Stimulated activated CD8-positive, alpha-beta memory T cell treated with anti-CD3 and anti-CD28 coated beads, Interleukin-7, amount 100 ng/mL, for 4 hours (primary cell): ENCODE results near the gene CRTC2.
A peak's percentile ranks its signal among the peaks of the same experiment; 100 is the strongest.
"Not testable (repeated sequence)": the region's sequence is repeated elsewhere in the genome, so short reads cannot be mapped to it uniquely, and the experiment has no call there.

ENCODE experiments used
- DNase-seq, 2 donors: peaks; one replicate each; pipeline ENCODE4 v3.0.0-alpha.2; 2020; ENCODE audit warnings: low read depth in 2 of 2

CRTC2 gene, protein sequence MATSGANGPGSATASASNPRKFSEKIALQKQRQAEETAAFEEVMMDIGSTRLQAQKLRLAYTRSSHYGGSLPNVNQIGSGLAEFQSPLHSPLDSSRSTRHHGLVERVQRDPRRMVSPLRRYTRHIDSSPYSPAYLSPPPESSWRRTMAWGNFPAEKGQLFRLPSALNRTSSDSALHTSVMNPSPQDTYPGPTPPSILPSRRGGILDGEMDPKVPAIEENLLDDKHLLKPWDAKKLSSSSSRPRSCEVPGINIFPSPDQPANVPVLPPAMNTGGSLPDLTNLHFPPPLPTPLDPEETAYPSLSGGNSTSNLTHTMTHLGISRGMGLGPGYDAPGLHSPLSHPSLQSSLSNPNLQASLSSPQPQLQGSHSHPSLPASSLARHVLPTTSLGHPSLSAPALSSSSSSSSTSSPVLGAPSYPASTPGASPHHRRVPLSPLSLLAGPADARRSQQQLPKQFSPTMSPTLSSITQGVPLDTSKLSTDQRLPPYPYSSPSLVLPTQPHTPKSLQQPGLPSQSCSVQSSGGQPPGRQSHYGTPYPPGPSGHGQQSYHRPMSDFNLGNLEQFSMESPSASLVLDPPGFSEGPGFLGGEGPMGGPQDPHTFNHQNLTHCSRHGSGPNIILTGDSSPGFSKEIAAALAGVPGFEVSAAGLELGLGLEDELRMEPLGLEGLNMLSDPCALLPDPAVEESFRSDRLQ

DNA sequence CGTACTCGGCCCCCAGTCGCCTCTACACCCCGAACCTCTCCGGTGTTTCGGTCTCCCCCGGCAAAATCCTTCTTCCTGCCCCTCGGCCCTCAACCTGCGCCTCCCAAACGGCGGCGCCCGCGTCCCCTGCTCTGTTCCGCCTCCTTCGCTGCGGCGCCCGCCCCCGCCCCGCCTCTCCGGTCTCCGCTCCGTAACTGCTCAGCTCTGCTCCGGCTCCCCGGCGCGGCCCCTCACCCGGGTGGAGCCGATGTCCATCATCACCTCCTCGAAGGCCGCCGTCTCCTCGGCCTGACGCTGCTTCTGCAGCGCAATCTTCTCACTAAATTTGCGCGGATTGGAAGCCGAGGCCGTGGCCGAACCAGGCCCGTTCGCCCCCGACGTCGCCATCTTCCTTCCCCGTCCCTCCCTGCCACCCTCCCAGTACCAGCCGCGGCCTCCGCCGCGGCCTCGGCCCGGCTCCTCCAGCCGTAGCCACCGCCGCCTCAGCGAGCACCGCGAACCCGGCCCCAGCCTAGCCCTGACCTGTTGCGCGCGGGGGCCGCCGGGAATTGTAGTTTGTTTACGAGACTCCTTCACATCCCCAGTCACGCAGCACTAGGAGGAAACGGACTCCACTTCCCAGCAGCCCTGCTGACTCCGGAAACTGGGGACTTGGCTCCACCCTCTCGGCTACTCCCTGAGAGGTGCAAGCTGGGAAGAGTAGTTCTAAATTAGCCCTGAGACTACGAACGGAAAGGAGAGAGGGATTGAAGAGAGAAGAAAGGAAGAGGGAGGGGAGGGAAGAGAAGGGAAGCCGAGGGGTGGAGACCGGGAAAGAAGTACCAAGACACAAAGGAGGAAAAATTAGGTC, at the start of gene CRTC2:
TSS of gene CRTC2 (minus strand) at position 502 of the 850 bp plus-strand sequence. CDS start at position 387, 115 bp downstream.
- peak; percentile 94 to 97 for DNase-seq

DNA sequence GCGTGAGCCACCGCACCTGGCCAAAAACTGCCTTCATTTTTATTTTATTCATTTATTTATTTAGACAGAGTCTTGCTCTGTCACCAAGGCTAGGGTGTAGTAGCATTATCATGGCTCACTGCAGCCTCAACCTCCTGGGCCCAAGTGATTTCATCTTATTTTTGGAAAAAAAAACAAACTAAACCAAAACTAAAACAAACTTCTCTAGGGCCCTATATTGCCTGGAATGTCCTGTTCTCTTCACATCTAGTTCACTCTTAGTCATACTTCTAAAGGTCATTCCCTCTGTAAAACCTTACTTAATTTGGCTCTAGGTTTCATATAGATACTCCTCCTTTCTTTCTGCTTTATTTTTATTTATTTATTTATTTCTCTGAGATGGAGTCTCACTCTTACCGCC, 47.7 kb upstream of the CRTC2 start:
- DNase-seq, result no peak

DNA sequence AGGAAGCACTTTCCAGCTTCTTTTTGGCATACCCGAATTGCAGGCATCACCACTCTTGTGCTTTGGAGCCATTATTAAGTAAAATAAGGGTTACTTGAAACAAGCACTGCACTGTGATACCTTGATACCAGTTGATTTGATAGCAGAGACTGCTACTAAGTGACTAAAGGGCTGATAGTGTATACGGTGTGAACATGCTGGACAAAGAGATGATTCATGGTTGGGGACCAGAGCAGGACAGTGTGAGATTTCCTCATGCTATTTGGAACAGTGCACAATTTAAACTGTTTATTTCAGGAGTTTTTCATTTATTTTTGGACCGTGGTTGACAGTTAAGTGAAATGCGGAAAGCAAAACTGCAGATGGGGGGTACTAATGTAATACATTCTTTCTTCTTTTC, 42.0 kb upstream of the CRTC2 start:
- no peak for DNase-seq

DNA sequence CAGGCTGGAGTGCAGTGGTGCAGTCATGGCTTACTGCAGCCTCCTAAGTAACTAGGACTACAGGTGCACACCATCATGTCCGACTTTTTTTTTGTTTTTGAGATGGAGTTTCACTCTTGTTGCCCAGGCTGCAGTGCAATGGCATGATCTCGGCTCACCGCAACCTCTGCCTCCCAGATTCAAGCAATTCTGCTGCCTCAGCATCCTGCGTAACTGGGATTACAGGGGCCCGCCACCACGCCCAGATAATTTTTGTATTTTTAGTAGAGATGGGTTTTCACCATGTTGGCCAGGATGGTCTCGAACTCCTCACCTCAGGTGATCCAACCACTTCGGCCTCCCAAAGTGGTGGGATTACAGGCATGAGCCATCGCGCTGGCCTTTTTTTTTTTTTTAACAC, 38.5 kb upstream of the CRTC2 start:
- not testable (repeated sequence) for DNase-seq

DNA sequence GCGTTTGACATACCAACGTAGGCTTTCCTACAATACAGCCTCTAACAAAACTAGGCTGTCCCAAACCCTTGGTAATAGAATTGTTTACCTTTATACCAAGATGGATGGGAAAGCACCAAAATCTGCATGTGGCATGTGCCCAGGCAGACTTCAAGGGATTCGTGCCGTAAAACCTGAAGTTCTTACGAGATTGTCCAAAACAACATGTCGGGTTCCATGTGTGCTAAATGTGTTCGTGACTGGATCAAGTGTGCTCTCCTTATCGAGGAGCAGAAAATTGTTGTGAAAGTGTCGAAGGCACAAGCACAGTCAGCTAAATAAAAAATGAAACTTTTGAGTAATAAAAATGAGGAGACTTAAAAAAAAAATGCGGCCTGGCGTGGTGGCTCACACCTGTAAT, 37.2 kb upstream of the CRTC2 start:
- DNase-seq, result no peak

DNA sequence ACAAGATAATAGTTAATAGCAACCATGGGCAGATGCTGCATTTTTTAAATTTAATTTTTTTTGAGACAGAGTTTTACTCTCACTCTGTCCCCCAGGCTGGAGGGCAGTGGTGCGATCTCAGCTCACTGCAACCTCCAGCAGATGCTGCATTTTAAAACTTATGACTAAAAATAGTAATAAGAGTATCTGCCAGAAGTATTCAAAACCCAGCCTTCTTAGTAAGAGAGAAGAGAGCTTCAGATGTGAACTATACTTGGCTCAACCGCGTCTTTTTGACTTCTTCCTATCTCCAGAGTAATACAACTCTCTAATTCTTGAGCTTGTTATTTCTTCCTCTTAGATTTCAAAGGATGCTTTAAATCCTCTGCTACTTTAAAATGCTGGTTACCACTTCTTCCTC, 36.8 kb upstream of the CRTC2 start:
- DNase-seq, result no peak

DNA sequence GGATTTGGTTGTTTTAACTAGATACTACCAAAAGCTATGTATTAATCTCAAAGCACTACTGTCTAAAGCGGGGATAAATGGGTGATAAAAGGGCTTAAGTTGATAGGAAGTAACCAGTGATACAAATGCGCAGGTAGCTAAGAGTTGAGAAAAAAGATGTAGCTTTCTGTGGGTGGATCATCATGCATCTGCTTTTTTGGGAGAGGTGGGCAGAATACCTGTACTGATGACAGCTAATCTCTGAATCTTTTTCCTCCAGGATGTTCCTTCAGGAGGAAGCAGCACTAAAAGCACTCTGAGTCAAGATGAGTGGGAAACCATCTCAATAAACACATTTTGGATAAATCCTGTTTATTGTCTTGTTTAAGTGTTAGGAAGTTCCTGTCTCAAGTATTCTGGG, 33.4 kb upstream of the CRTC2 start:
- DNase-seq, result no peak

DNA sequence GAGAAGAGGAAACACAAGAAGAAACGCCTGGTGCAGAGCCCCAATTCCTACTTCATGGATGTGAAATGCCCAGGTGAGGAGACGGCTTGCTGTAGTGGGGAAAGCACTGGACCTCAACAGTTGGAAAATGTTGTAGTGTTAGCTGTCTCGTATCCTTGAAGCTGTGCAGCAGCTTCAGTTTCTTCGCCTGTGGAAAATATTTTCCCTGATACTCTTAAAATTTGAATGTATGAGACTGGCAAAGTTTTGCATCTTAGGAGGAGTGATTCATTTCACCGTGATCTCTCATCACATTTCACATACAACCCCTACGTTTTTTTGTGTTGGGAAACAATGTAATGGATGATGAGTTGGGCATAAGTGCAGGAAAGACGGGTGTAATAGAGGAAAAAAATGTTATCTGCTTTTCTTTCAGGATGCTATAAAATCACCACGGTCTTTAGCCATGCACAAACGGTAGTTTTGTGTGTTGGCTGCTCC, 32.8 kb upstream of the CRTC2 start:
- DNase-seq, result no peak

DNA sequence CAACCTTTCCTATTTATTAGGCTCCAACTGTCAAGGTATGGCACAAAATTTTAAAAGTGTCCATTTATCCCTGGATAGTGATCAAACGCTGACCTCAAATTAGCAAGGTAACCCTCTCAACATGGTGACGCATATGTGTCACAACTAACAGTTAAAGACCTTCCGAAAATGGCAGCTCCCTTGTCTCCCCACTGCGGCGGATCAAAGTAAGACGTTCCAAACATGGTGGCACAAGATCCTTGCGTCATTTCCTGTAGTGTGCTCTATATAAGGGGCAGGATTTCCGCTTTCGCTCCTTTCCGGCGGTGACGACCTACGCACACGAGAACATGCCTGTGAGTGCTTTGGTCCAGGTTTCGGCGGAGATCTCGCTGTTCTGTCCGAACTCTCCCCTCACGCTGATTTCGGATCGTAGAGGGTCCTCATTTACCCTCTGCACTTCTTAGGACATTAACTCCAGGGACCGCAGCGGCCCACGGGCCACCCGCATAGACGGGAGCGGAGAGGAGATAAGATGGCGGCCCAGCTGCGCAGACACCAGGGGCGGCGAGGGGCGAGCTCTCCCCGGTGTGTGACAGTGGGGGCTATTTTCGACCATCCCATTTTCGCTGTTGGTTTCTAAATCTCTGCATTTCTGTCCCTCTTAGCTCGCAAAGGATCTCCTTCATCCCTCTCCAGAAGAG, 32.2 kb upstream of the CRTC2 start, which contains the start of gene RPS27:
TSS of gene RPS27 (plus strand) at position 295 of the 683 bp plus-strand sequence. CDS start at position 330, 35 bp downstream.
- peak; percentile 79 to 87 for DNase-seq

DNA sequence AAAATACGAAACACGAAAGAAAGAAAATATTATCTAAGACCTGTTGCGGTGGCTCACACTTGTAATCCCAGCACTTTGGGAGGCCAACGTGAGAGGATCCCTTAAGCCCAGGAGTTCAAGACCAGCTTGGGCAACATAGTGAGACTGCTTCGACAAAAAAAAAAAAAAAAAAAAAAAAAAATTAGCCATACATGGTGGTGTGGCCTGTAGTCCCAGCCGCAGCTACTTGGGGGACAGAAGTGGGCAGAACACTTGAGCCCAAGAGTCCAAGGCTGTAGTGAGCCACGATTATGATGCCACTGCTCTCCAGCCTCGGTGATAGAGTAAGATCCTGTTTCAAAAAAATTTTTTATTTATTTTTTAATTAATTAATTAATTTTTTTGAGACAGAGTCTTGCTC, 29.2 kb upstream of the CRTC2 start:
- no peak for DNase-seq

DNA sequence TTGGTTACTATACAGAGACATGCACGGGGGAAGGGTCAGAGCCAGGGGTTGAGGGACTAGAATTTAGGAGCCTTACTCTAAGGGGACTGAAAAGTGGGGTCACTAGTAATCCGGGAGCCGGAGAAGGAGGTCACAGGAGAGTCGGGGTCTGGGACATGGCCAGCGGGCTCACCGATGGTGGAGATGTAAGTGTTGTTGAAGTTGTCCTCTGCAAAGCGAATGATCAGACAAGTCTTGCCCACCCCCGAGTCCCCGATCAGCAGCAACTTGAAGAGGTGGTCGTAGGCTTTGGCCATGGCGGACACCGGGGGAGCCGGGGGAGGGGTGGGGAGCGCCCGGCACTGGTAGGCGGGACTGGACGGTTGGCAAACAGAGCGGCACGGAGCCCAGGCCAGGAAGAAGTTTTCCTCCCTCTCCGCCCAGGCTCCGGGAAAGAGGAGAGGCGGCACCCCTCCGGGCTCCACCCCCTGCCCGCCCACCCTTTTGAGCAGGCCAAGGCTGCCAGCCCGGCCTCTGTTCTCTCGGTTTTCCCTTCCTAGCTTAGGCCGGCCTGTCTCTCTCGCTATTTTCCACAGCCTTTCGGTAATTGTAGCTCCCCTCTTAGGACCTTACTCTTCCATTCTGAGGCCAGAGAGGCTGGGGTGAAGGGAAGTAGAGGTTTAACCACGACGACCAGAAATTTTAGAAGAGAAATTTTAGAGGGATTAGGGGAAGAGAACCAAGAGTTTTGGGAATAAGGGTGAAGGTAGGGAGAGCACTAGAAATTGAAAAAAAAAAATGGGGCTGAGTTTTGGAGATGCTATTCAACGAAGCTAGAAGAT, 27.7 kb upstream of the CRTC2 start, which contains the start of gene RAB13:
TSS of gene RAB13 (minus strand) at position 399 of the 821 bp plus-strand sequence. CDS start at position 296, 103 bp downstream.
- DNase-seq, result no peak

DNA sequence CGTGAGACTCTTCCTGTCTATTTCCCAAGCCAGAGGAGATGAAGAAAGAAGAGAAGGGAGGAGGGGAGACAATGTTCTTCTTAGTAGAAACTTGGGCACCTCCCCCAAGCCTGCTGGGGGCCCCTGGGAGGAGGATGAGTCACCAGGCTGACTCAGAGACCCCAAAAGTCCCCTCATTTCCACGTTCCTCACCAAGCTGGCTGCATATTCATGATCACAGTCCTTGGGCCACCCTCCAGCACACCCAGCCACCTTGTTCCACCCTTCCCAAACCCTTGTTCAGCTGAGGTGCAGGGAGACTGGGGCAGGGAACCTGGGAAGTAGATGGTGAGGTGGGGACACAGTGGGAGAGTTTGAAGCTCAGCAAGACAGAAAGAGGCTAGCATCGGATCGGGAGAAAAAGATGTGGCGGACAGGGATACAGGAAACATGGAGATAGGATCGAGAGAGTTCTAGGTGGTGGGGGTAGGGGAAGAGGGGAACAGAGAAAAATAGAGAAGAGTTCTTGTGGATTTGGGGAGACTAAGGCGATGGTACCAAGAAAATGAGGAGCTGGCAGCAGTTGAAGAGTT, 27.0 kb upstream of the CRTC2 start:
- DNase-seq, result peak in 1 of 2 donors; percentile 58

DNA sequence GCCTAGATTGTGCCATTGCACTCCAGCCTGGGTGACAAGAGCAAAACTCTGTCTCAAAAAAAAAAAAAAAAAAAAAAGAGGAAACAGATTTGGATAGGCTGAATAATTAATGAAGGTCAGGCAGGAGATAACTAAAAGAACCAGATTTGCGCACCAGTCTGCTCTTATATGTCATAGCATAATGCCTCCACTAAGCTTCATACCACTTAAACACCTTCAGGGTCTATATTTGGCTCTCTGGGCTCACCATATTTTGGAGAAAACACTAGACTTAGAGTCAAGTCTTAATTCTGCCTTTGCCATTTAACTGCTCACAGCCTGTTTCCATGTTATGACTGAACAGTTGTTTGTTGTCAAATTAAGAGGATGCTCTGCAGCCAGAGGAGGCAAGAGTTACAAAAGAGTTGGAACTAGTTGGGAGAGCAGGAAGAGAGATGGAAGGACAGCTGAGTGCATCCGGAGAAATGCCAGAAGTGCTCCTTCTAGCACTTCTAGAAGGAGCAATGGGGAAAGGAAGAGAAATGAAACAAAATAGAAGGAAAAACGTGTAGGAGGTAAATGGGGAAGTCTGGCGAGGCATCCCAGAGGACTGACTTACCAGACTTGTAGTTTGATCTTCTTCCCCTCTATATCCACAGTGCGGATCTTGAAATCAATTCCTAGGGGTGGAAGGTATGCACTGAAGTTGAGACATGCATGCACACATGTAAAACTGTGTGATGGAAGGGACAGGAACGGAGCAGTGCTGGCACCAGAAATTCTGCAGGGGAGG, 25.9 kb upstream of the CRTC2 start:
- DNase-seq, result no peak

DNA sequence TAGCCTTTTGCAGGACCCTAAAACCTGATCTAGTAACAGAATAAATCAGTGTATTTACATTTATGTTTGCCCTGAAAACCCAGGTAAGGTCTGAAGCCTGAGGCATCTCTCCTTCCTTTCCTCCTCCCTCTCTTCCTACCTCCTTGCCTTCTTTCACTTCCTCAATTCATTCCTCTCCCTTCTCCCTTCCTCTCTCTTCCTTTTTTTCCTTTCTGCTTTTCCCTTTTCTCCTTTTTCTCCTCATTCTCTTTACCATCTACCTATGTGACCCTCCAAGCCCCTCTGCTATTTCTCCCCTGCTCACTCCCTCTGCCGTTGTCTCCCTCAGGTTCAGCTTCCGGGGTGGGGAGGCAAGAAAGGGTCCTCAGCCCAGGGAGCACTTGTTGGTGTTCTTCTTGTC, 23.3 kb upstream of the CRTC2 start:
- not testable (repeated sequence) for DNase-seq

DNA sequence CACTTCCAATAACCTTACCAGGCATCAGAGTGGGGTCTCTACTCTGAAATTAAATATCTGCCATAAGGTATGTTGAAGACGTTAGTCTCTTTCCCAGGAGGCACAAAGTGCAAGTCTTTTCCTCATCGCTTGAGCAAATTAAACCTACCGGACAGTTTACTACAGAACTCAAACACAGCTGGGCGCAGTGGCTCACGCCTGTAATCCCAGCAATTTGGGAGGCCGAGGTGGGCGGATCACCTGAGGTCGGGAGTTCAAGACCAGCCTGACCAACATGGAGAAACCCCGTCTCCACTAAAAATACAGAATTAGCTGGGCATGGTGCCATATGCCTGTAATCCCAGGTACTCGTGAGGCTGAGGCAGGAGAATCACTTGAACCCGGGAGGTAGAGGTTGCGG, 20.7 kb upstream of the CRTC2 start:
- not testable (repeated sequence) for DNase-seq

DNA sequence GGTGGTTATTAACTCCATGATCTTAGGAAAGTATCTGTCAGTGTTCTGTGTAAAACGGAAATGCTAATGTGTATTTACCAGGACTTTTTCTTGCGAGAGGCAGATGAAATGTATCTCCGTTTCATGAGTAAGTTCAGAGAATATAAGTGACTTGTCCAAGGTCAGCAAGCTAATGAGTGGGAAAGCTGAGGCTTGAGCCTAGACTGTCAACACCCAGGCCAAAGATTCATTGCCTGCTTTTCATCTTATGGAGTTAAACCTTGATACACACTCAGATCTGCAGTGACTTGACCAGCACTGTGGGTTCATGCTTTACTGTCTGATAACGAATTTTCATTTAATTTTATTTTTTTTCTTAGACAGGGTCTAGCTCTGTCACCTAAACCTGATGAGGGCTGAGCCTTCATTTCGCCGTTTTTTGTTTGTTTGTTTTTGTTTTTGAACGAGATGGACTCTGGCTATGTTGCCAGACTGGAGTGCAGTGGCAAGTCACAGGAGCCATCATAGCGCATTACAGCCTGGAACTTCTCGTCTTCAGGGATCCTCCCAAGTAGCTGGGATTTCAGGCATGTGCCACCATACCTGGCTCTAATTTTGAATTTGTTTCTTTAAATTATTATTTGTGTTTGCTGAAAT, 20.0 kb upstream of the CRTC2 start:
- no peak for DNase-seq

DNA sequence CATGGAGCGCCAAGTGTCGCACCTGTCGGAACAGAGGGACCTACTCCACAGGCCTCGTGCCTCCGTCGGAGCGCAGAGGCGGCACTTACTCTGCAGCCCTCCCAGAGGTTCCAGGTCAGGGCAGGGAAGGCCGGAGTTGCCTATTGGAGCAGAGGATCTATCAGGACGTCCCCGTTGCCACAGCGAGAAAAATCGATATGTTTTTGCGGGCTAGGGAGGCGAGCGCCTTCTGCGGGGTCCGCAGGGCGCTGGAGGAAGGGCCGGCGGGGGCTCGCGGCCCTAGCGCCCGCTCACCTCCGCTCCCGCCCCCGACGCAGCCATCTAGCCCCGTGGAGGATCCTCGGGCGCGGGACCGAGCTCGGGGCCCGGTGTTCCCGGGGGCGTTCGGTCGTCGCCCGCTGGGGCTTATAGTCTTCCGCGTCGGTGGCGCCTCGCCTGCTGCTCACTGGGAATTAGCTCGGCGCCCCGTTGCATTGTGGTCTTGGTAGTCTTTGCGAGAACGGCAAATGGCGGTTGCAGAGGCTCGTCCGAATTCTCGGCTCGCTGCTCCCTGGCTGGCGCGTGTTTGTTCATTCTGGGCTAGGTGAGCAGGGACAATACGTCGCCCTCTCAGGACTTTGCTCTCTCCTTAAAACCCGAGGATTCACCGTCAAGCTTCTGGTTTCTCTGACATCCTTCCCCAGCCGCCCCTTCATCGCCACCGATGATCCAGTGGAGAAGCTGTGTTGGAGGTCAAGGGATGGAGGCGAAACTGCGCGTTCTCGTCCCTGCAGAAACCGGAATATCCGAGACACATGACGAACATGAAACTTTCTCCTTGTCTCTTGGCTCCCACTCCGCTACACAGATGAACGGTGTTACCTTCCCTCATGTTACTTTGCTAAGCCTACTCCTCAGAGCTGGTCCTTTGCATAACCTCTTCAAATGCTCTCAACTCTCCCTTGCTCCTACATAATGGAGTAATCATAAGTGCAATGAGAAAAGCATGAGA, 19.1 kb upstream of the CRTC2 start, which contains the start of gene JTB:
TSS of gene JTB (minus strand) at position 425 of the 991 bp plus-strand sequence. CDS start at position 3, 422 bp downstream.
- DNase-seq, result peak; percentile 70 to 78
